HFF-Myc (cell line): Measurements from ENCODE around the gene TMEM80.

Source experiments
- DNase-seq: peaks from one replicate; pipeline ENCODE4 v3.0.0-alpha.2; 2011; ENCODE audit warnings: low read depth; ENCODE audit errors: extremely low read depth
- H3K4me3 ChIP-seq: replicated peaks from 2 replicates; pipeline ENCODE4 v1.5.1; 2011; ENCODE audit warnings: low read depth, mild to moderate bottlenecking, control low read depth, low read length
- CTCF ChIP-seq: IDR thresholded peaks from 2 replicates; pipeline ENCODE4 v1.5.1; 2012; ENCODE audit warnings: mild to moderate bottlenecking, low read depth, low read length, control low read depth; ENCODE audit errors: missing control alignments

Gene TMEM80

DNA sequence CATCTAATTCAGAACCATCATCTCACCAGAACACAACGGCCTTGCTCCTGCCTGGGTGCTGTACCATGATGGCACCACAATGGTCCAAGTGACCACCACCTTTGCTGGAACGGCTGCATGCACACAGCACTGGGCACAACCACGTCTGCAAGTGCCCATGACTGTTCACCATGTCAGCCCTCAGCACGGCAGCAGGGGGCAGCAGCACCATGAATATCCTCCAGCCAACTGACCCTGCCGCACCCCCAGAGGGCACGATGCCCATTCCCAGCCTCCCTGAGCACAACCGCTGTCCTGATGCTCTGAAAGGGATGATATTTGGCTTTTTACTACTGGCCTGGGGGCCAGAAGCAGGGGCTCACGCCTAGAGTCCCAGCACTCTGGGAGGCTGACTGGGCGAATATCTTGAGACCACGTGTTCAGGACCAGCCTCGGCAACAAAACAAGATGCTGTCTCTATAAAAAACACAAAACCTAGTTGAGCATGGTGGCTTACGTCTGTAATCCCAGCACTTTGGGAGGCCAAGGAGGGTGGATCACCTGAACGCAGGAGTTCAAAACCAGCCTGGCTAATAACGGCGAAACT lies 32.8 kb upstream of the TMEM80 start:
- peak; percentile 20 for DNase-seq
- peak; percentile 75 for TF ChIP-seq CTCF
- H3K4me3 ChIP-seq = no peak overlapping the region

- no peak overlapping the region for H3K4me3 ChIP-seq
- DNase-seq = no peak
- TF ChIP-seq CTCF = no peak
Measured at GRCh38 chr11:665062-665703, 30.4 kb upstream of the TMEM80 start.

- DNase-seq = no peak
- no peak overlapping the region for H3K4me3 ChIP-seq
- no peak for TF ChIP-seq CTCF
Measured at GRCh38 chr11:665704-666281, 29.8 kb upstream of the TMEM80 start.

- H3K4me3 ChIP-seq = no peak overlapping the region
- TF ChIP-seq CTCF = no peak
- DNase-seq = no peak
Measured at GRCh38 chr11:673866-674265, 21.8 kb upstream of the TMEM80 start.

DNA sequence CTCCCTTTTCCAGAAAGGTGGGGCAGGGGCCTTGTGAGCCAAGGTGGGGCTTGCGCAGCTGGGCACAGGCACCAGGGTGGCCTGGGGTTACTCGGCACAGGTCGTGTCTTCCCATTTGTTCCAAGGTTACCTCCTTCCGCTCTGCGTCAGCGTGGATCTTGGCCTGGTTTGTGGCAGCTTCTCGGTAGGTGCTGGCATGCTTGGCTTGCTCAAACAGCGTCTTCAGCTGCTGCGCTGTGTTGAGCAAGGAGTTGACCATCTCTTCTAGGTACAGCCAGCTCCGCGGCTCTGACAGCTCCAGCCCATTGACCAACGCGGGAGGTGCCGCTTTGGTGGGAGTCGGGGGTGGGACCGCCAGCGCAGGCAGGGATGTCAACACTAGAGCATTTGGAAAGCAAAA lies 21.2 kb upstream of the TMEM80 start:
- H3K4me3 ChIP-seq = no peak overlapping the region
- DNase-seq = no peak
- no peak for TF ChIP-seq CTCF

DNA sequence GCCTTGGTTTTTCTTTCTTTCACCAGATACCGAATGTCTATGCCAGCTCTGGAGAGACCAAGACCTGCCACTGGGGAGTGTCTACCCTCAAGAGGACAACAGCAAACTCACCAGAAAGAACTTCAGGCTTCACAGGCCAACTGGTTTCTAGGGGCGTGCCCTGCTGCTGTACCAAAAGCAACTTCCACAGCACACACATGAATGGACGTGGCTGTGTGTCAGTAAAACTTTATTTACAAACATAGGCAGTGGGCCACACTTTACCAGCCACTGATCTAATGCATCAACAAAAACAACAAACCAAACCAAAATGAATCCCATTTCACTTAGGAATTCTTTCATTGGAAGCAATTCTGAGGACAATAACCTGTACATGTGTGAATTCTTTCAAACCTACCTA lies 17.3 kb upstream of the TMEM80 start:
- no peak for DNase-seq
- H3K4me3 ChIP-seq = no peak overlapping the region
- TF ChIP-seq CTCF = no peak
